Uterus (tissue), 4 donors: Measurements from ENCODE around the gene CFAP77. TPM values are rescaled to one million over a fixed set of nuclear protein-coding genes. Genes with fewer than 3 reads are reported as not detected.

Source experiments
- DNase-seq, 2 donors: peaks; one replicate each; pipeline ENCODE4 v3.0.0-alpha.2; 2019 to 2020
- H3K27ac ChIP-seq, 2 donors: fragments of 200-600 bp; sonication (generic); 1 replicate in 1 of 2; 2 replicates in 1 of 2; pipeline ENCODE4 v1.5.1; 2016 to 2018
- H3K27me3 ChIP-seq, 2 donors: fragments of 200-600 bp; sonication (generic); one replicate each; pipeline ENCODE4 v1.5.1; 2018 to 2019; ENCODE audit warnings: control low read depth in 1 of 2
- H3K36me3 ChIP-seq, 2 donors: fragments of 200-600 bp; sonication (generic); one replicate each; pipeline ENCODE4 v1.5.1; 2019; ENCODE audit warnings: control low read depth in 1 of 2
- H3K4me1 ChIP-seq, 2 donors: fragments of 200-600 bp; sonication (generic); one replicate each; pipeline ENCODE4 v1.5.1; 2018 to 2019; ENCODE audit warnings: control low read depth in 1 of 2
- H3K4me3 ChIP-seq, 2 donors: fragments of 200-600 bp; sonication (generic); 1 replicate in 1 of 2; 2 replicates in 1 of 2; pipeline ENCODE4 v1.5.1; 2018 to 2019; ENCODE audit warnings: mild to moderate bottlenecking in 1 of 2
- H3K9me3 ChIP-seq, 2 donors: fragments of 200-600 bp; sonication (generic); one replicate each; pipeline ENCODE4 v1.5.1; 2019; ENCODE audit warnings: control low read depth in 1 of 2
- POLR2A ChIP-seq, 2 donors: fragments of 450-650 bp; IDR thresholded peaks; one replicate each; pipeline ENCODE4 v1.6.1; 2016; ENCODE audit warnings: antibody characterized with exemption in 2 of 2, mild to moderate bottlenecking in 1 of 2, moderate library complexity in 1 of 2
- intact Hi-C: fragments of 100-400 bp; cut with DNase I; formaldehyde crosslinking; loops from one replicate; pipeline ENCODE4 v1.15.1; 2023; ENCODE audit warnings: low total_unique reads
- total RNA-seq, 4 donors: library from RNA; depleted of rRNA in 3 of 4; stranded (reverse); fragments of >200 nt in 3 of 4; gene quantifications; one replicate each; pipeline versions ENCODE4 v1.1.0 to v1.2.4, GENCODE V29; 2014 to 2023
- TF ChIP-seq, protein P1 (sequence below), 4 experiments: fragments of 200-600 bp in 2 of 4; fragments of 450-650 bp in 2 of 4; sonication (generic) in 2 of 4; IDR thresholded peaks; one replicate each; pipeline ENCODE4 v1.5.1; 2016 to 2019; ENCODE audit warnings: antibody characterized with exemption in 4 of 4, mild to moderate bottlenecking in 2 of 4, moderate library complexity in 1 of 4
- donor health status: DM: yes; HTN: yes; CAD: no.

Gene CFAP77
- total RNA-seq, 4 donors from 2014 or later, result 1.4 TPM; not detected in 3

- Histone ChIP-seq H3K9me3 (no peaks in the 10 kb centered on the region), H3K4me3 (no peak overlapping the region), H3K4me1 (no peaks in the 10 kb centered on the region), H3K27me3 (no peaks in the 10 kb centered on the region), H3K27ac (no peak overlapping the region), H3K36me3 (no peaks in the 10 kb centered on the region)
- no peak for DNase-seq
- TF ChIP-seq, protein P1, sequence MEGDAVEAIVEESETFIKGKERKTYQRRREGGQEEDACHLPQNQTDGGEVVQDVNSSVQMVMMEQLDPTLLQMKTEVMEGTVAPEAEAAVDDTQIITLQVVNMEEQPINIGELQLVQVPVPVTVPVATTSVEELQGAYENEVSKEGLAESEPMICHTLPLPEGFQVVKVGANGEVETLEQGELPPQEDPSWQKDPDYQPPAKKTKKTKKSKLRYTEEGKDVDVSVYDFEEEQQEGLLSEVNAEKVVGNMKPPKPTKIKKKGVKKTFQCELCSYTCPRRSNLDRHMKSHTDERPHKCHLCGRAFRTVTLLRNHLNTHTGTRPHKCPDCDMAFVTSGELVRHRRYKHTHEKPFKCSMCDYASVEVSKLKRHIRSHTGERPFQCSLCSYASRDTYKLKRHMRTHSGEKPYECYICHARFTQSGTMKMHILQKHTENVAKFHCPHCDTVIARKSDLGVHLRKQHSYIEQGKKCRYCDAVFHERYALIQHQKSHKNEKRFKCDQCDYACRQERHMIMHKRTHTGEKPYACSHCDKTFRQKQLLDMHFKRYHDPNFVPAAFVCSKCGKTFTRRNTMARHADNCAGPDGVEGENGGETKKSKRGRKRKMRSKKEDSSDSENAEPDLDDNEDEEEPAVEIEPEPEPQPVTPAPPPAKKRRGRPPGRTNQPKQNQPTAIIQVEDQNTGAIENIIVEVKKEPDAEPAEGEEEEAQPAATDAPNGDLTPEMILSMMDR (IDR thresholded peaks at IDR 0.05), result no peak
- TF ChIP-seq POLR2A (IDR thresholded peaks at IDR 0.05), result no peak
- intact Hi-C loops, result no loop called here
These were observed 146.2 kb downstream of the CFAP77 start for GRCh38 chr9:132556235-132556634.

- Histone ChIP-seq H3K27ac (no peak overlapping the region), H3K27me3 (no peaks in the 10 kb centered on the region), H3K4me3 (no peak overlapping the region), H3K9me3 (no peaks in the 10 kb centered on the region), H3K4me1 (no peaks in the 10 kb centered on the region), H3K36me3 (no peaks in the 10 kb centered on the region)
- TF ChIP-seq, protein P1 (IDR thresholded peaks at IDR 0.05), result no peak
- TF ChIP-seq POLR2A (IDR thresholded peaks at IDR 0.05), result no peak
- intact Hi-C loops, result no loop called here
- DNase-seq, result no peak
These were observed 146.7 kb downstream of the CFAP77 start for GRCh38 chr9:132556714-132557113.

DNA sequence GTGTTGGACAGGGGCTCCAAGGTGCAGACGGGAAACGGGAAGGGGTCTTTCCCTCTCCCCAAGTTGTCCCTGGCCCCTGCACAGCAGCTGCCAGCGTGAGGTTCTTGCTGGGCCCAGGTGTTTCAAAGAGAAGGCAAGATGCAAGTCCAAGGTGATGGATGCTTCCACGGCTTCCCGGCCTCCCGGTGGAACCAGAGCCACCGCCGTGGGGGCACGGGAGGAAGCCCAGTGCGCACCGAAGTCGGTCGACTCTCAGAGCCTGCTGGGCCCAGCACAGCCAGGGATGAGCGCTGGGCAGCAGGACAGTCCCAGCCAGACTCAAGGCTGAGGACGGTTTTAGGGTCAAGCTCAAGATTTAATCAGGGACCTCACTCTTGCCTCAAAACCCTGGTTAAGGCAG lies 147.1 kb downstream of the CFAP77 start:
- Histone ChIP-seq H3K4me1 (no peaks in the 10 kb centered on the region), H3K9me3 (no peaks in the 10 kb centered on the region), H3K27me3 (no peaks in the 10 kb centered on the region), H3K27ac (no peak overlapping the region), H3K36me3 (no peaks in the 10 kb centered on the region), H3K4me3 (no peak overlapping the region)
- TF ChIP-seq POLR2A (IDR thresholded peaks at IDR 0.05), result no peak
- TF ChIP-seq, protein P1 (IDR thresholded peaks at IDR 0.05), result no peak
- no peak for DNase-seq
- intact Hi-C loops, result no loop called here

GRCh38 chr9:132559711-132560110 lies 149.7 kb downstream of the CFAP77 start:
- Histone ChIP-seq H3K36me3 (no peaks in the 10 kb centered on the region), H3K4me3 (no peak overlapping the region), H3K9me3 (no peaks in the 10 kb centered on the region), H3K4me1 (no peaks in the 10 kb centered on the region), H3K27ac (no peak overlapping the region), H3K27me3 (no peaks in the 10 kb centered on the region)
- no peak for TF ChIP-seq POLR2A (IDR thresholded peaks at IDR 0.05)
- TF ChIP-seq, protein P1 (IDR thresholded peaks at IDR 0.05), result no peak
- intact Hi-C loops, result no loop called here
- no peak for DNase-seq

GRCh38 chr9:132560616-132561202 lies 150.7 kb downstream of the CFAP77 start:
- no peaks in the 10 kb centered on the region for H3K4me1 ChIP-seq
- no peaks in the 10 kb centered on the region for H3K36me3 ChIP-seq
- no peak overlapping the region for H3K4me3 ChIP-seq
- no peak overlapping the region for H3K27ac ChIP-seq
- H3K27me3 ChIP-seq, result no peaks in the 10 kb centered on the region
- no peaks in the 10 kb centered on the region for H3K9me3 ChIP-seq
- DNase-seq, result no peak
- TF ChIP-seq, protein P1 (IDR thresholded peaks at IDR 0.05), result no peak
- intact Hi-C loops, result no loop called here
